Measurements from ENCODE around the gene CTTNBP2. TPM values are rescaled to one million over a fixed set of nuclear protein-coding genes. Genes with fewer than 3 reads are reported as not detected.

The CTTNBP2 gene
- total RNA-seq, 1 experiment from 2014 or later = 17.6 TPM

- no peak overlapping the region for H3K14ac ChIP-seq (ENCODE audit: insufficient read depth, low read length)
- no peaks in the 10 kb centered on the region for H3K27me3 ChIP-seq (ENCODE audit: insufficient read depth, low read length)
- H3K18ac ChIP-seq (ENCODE audit: insufficient read length, low read depth, low read length) = no peak overlapping the region
- H3K23me2 ChIP-seq (ENCODE audit: insufficient read length, low read depth, low read length, poor library complexity, severe bottlenecking) = no peaks in the 10 kb centered on the region
- no peak overlapping the region for H2BK20ac ChIP-seq (ENCODE audit: low read depth, low read length, poor library complexity, severe bottlenecking)
- H2BK15ac ChIP-seq (ENCODE audit: low read depth, low read length) = no peak overlapping the region
- H4K91ac ChIP-seq (ENCODE audit: insufficient read length, low read depth, low read length) = no peak overlapping the region
- no peak overlapping the region for H4K5ac ChIP-seq (ENCODE audit: insufficient read length, low read depth, low read length)
- no CpG with 5 or more reads among the region's 2 CpGs for WGBS (ENCODE audit: extremely low coverage, insufficient read length, low lambda C conversion rate)
- no peaks in the 10 kb centered on the region for H4K20me1 ChIP-seq (ENCODE audit: control insufficient read depth, insufficient read depth, insufficient read length)
- no peak overlapping the region for H3K9ac ChIP-seq (ENCODE audit: extremely low read depth, insufficient read length, low read length)
- TF ChIP-seq, protein P1, sequence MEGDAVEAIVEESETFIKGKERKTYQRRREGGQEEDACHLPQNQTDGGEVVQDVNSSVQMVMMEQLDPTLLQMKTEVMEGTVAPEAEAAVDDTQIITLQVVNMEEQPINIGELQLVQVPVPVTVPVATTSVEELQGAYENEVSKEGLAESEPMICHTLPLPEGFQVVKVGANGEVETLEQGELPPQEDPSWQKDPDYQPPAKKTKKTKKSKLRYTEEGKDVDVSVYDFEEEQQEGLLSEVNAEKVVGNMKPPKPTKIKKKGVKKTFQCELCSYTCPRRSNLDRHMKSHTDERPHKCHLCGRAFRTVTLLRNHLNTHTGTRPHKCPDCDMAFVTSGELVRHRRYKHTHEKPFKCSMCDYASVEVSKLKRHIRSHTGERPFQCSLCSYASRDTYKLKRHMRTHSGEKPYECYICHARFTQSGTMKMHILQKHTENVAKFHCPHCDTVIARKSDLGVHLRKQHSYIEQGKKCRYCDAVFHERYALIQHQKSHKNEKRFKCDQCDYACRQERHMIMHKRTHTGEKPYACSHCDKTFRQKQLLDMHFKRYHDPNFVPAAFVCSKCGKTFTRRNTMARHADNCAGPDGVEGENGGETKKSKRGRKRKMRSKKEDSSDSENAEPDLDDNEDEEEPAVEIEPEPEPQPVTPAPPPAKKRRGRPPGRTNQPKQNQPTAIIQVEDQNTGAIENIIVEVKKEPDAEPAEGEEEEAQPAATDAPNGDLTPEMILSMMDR (conservative IDR thresholded peaks at IDR 0.05) = no peak
- no peak overlapping the region for H2AFZ ChIP-seq (ENCODE audit: low read length)
- no peaks in the 10 kb centered on the region for H3K4me1 ChIP-seq (ENCODE audit: insufficient read depth, low read length)
- Mint-ChIP-seq H3K4me3 (no peak overlapping the region), H3K4me1 (peaks cover 0 to 2% of the 10 kb centered on the region in 2 experiments; a peak in 3 of 4 replicates), H3K27me3 (ENCODE audit: low read depth) (no peaks in the 10 kb centered on the region), H3K27ac (no peak overlapping the region), H3K36me3 (ENCODE audit: insufficient read depth in 1 of 3, low read depth in 3 of 3) (no peaks in the 10 kb centered on the region), H3K9me3 (no peaks in the 10 kb centered on the region; a peak in 1 of 5 replicates)
- no peak overlapping the region for H3K4me2 ChIP-seq (ENCODE audit: insufficient read depth, insufficient read length, low read length)
- H2BK5ac ChIP-seq (ENCODE audit: insufficient read length, low read length) = no peak overlapping the region
- no peaks in the 10 kb centered on the region for H3K79me1 ChIP-seq (ENCODE audit: insufficient read depth, low read depth, low read length, poor library complexity, severe bottlenecking)
- H3K23ac ChIP-seq (ENCODE audit: insufficient read length, low read depth, low read length) = no peak overlapping the region
- H4K8ac ChIP-seq (replicated peaks; ENCODE audit: insufficient read length, low read depth, low read length) = no peak overlapping the region
- no peak overlapping the region for H3K27ac ChIP-seq (ENCODE audit: insufficient read length, low read depth, low read length)
- no peaks in the 10 kb centered on the region for H3K79me2 ChIP-seq (ENCODE audit: insufficient read depth, low read length)
- H3T11ph ChIP-seq (ENCODE audit: low read length) = no peak overlapping the region
- no peak overlapping the region for H2BK12ac ChIP-seq (ENCODE audit: insufficient read length, low read depth, low read length)
- no peak overlapping the region for H2BK120ac ChIP-seq (ENCODE audit: low read depth, low read length, poor library complexity, severe bottlenecking)
- H3K9me3 ChIP-seq (ENCODE audit: control insufficient read depth, low read depth, low read length) = no peaks in the 10 kb centered on the region
- no peak overlapping the region for H3K56ac ChIP-seq (ENCODE audit: insufficient read length, low read depth, low read length)
- no peak overlapping the region for H2AK5ac ChIP-seq (ENCODE audit: insufficient read length, low read length)
- H3K4ac ChIP-seq (ENCODE audit: low read depth, low read length) = no peak overlapping the region
- no peak for DNase-seq
Observed at GRCh38 chr7:117698018-117698417, 175.2 kb downstream of the CTTNBP2 start.
